MM.1S (cell line): ENCODE data around the gene SYMPK.

Experiments
- CTCF ChIP-seq: fragments of 300-600 bp; sonication (generic); IDR thresholded peaks from 2 replicates; pipeline ENCODE4 v1.5.1; 2016; ENCODE audit warnings: antibody characterized with exemption, low read length, mixed read lengths
- EZH2 ChIP-seq: fragments of 300-600 bp; sonication (generic); optimal IDR thresholded peaks from 2 replicates; pipeline ENCODE3; 2017; ENCODE audit warnings: low read depth, mild to moderate bottlenecking, antibody characterized with exemption, low read length, mixed read lengths
- EZH2phosphoT487 ChIP-seq: fragments of 300-600 bp; sonication (generic); IDR thresholded peaks from 2 replicates; pipeline ENCODE4 v1.6.1; 2018; ENCODE audit warnings: antibody characterized with exemption, low read length

- TF ChIP-seq CTCF, result no peak
- no peak for TF ChIP-seq EZH2
- no peak for TF ChIP-seq EZH2phosphoT487
Observed at GRCh38 chr19:45817725-45818301, 45.1 kb downstream of the SYMPK start.
